Measurements from ENCODE around the gene KRTAP10-9. TPM values are rescaled to one million over a fixed set of nuclear protein-coding genes. Genes with fewer than 3 reads are reported as not detected.
"Not testable (repeated sequence)": the region's sequence is repeated elsewhere in the genome, so short reads cannot be mapped to it uniquely, and the experiment has no call there.

Gene KRTAP10-9
- polyA plus RNA-seq, 1 of the 3 experiments (the other 2 are of a cell fraction) = not detected

DNA sequence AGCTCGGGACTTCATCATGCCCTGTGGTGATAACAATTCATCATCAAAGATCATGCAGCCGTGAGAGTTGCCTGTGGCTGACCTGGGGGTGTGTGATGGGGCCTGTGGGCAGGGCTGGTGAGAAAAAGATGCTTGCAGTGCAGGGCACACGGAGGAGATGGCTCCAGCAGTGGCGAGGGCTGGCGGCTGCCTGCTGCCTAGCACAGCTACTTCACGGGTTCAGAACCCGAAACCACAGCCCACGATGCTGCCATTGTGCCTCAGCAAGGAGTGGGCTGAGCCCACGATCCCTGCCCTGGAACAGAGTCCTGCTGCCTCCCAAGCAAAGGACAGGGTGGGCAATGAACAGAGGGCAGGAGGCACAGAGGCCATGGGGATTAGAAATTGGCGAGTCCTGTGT is 631 bp upstream of the KRTAP10-9 start:
- CTCF ChIA-PET = interaction anchor here (4.4 kb wide), 1 partner anchor 167 kb away, joined by 15 read pairs; no protein-coding TSS in a partner anchor
- no peaks in the 10 kb centered on the region for H3K9me2 ChIP-seq
- peaks cover 0 to 3% of the 10 kb centered on the region in 2 experiments for H3K36me3 ChIP-seq (replicated peaks in 1 of 2; ENCODE audit: control insufficient read depth in 1 of 2, insufficient read depth in 2 of 2, low read length in 1 of 2)
- no peak overlapping the region for H3K9ac ChIP-seq
- TF ChIP-seq YY1 (IDR thresholded peaks at IDR 0.05; ENCODE audit: low read depth) (no peak), MAX (IDR thresholded peaks at IDR 0.05; ENCODE audit: low read depth) (no peak)
- H4K20me1 ChIP-seq (ENCODE audit: insufficient read depth) = no peaks in the 10 kb centered on the region
- WGBS (ENCODE audit: low lambda C conversion rate) = 14% methylated on average over 4 of the region's 10 CpGs
- H2AFZ ChIP-seq (ENCODE audit: low read depth) = no peak overlapping the region
- no peaks in the 10 kb centered on the region for H3F3A ChIP-seq (replicated peaks; ENCODE audit: insufficient read depth)
- H3K9me3 ChIP-seq = peaks cover 10% of the 10 kb centered on the region; the same call in 1 of the 2 replicates
- no peaks in the 10 kb centered on the region; a peak in 1 of 4 replicates for H3K4me1 ChIP-seq (ENCODE audit: control insufficient read depth in 1 of 2, insufficient read depth in 2 of 2, low read depth in 1 of 2, low read length in 1 of 2)
- H3K4me3 ChIP-seq (ENCODE audit: low read depth in 2 of 2, low read length in 1 of 2) = no peak overlapping the region
- H3K27ac ChIP-seq (ENCODE audit: low read depth in 2 of 2, low read length in 1 of 2) = no peak overlapping the region
- H3K27me3 ChIP-seq (ENCODE audit: insufficient read depth) = peaks cover 11% of the 10 kb centered on the region; the same call in 1 of the 2 replicates
- no peak overlapping the region for H3K4me2 ChIP-seq
- no peaks in the 10 kb centered on the region for H3K79me2 ChIP-seq (ENCODE audit: insufficient read depth)
- no peak for DNase-seq
- POLR2A ChIA-PET = no interaction called here

DNA sequence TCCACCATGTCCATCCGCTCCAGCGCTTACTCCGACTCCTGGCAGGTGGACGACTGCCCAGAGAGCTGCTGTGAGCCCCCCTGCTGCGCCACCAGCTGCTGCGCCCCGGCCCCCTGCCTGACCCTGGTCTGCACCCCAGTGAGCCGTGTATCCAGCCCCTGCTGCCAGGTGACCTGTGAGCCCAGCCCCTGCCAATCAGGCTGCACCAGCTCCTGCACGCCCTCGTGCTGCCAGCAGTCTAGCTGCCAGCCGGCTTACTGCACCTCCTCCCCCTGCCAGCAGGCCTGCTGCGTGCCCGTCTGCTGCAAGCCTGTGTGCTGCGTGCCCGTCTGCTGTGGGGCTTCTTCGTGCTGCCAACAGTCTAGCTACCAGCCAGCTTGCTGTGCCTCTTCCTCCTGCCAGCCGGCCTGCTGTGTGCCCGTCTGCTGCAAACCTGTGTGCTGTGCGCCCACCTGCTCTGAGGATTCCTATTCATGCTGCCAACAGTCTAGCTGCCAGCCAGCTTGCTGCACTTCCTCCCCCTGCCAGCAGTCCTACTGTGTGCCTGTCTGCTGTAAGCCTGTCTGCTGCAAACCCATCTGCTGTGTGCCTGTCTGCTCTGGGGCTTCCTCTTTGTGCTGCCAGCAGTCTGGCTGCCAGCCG is 409 bp downstream of the KRTAP10-9 start:
- DNase-seq; H3K4me2 ChIP-seq; H3K9me3 ChIP-seq; H3K79me2 ChIP-seq (ENCODE audit: insufficient read depth); H2AFZ ChIP-seq (ENCODE audit: low read depth); H3K27ac ChIP-seq (ENCODE audit: low read depth in 2 of 2, low read length in 1 of 2); H3F3A ChIP-seq (replicated peaks; ENCODE audit: insufficient read depth); H3K9me2 ChIP-seq; POLR2A ChIA-PET; H3K4me1 ChIP-seq (ENCODE audit: control insufficient read depth in 1 of 2, insufficient read depth in 2 of 2, low read depth in 1 of 2, low read length in 1 of 2); H3K36me3 ChIP-seq (replicated peaks in 1 of 2; ENCODE audit: control insufficient read depth in 1 of 2, insufficient read depth in 2 of 2, low read length in 1 of 2); H3K4me3 ChIP-seq (ENCODE audit: low read depth in 2 of 2, low read length in 1 of 2); H4K20me1 ChIP-seq (ENCODE audit: insufficient read depth); H3K9ac ChIP-seq: not testable (repeated sequence)
- WGBS (ENCODE audit: low lambda C conversion rate) = 10% methylated on average over 6 of the region's 20 CpGs
- CTCF ChIA-PET = interaction anchor here (4.4 kb wide), 1 partner anchor 166 kb away, joined by 15 read pairs; no protein-coding TSS in a partner anchor
- H3K27me3 ChIP-seq (ENCODE audit: insufficient read depth) = peaks cover 11% of the 10 kb centered on the region; the same call in 1 of the 2 replicates

GRCh38 chr21:44627831-44628233 is 939 bp downstream of the KRTAP10-9 start:
- H3K4me2 ChIP-seq; DNase-seq; H3K9ac ChIP-seq; H2AFZ ChIP-seq (ENCODE audit: low read depth); H3K36me3 ChIP-seq (replicated peaks in 1 of 2; ENCODE audit: control insufficient read depth in 1 of 2, insufficient read depth in 2 of 2, low read length in 1 of 2); H3F3A ChIP-seq (replicated peaks; ENCODE audit: insufficient read depth); H3K4me3 ChIP-seq (ENCODE audit: low read depth in 2 of 2, low read length in 1 of 2); H4K20me1 ChIP-seq (ENCODE audit: insufficient read depth); H3K4me1 ChIP-seq (ENCODE audit: control insufficient read depth in 1 of 2, insufficient read depth in 2 of 2, low read depth in 1 of 2, low read length in 1 of 2); H3K79me2 ChIP-seq (ENCODE audit: insufficient read depth); POLR2A ChIA-PET; H3K9me2 ChIP-seq; H3K27ac ChIP-seq (ENCODE audit: low read depth in 2 of 2, low read length in 1 of 2): not testable (repeated sequence)
- CTCF ChIA-PET = interaction anchor here (4.4 kb wide), 1 partner anchor 166 kb away, joined by 15 read pairs; no protein-coding TSS in a partner anchor
- H3K9me3 ChIP-seq = peaks cover 15% of the 10 kb centered on the region; the same call in 1 of the 2 replicates
- 4% methylated on average over 7 of the region's 15 CpGs for WGBS (ENCODE audit: low lambda C conversion rate)
- peaks cover 11% of the 10 kb centered on the region; the same call in 1 of the 2 replicates for H3K27me3 ChIP-seq (ENCODE audit: insufficient read depth)

DNA sequence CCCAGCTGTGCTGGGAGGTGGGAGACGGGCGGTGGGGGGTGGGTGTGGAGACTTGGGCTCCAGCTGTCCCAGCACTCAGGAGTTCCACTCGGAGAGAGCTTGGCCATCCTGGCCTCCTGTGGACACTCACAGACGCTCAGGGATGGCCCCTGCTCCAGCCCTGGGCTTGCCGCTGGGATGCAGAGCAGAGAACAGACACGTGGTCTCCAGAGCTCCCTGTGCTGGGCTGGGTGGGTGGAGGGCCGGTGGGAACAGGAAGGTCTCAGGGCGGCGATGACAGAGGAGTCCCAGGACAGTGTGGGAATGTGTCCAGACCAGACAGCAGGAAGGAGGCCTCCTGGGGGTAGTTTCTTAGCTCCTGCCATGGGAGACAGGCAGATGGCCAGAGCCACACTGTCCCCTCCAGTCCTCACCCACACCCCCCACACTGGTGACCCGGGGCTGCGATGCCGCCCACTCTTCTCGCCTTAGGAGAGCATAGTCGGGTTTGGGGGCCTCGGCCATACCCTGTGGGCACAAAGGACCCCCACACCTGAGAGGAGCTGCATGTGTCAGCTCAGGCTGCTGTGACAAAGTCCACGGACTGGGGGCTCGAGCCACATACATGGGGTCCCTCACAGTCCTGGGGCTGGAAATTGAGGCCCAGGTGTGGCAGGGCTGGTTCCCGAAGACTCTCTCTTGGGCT is 2.0 kb downstream of the KRTAP10-9 start:
- Histone ChIP-seq H2AFZ (ENCODE audit: low read depth) (no peak overlapping the region), H3K27ac (ENCODE audit: low read depth in 2 of 2, low read length in 1 of 2) (no peak overlapping the region), H3K79me2 (ENCODE audit: insufficient read depth) (no peaks in the 10 kb centered on the region), H3K4me2 (no peak overlapping the region), H4K20me1 (ENCODE audit: insufficient read depth) (no peaks in the 10 kb centered on the region), H3K9ac (no peak overlapping the region), H3K9me2 (no peaks in the 10 kb centered on the region), H3K27me3 (ENCODE audit: insufficient read depth) (peaks cover 11% of the 10 kb centered on the region; the same call in 1 of the 2 replicates), H3K36me3 (replicated peaks in 1 of 2; ENCODE audit: control insufficient read depth in 1 of 2, insufficient read depth in 2 of 2, low read length in 1 of 2) (no peaks in the 10 kb centered on the region), H3K4me1 (ENCODE audit: control insufficient read depth in 1 of 2, insufficient read depth in 2 of 2, low read depth in 1 of 2, low read length in 1 of 2) (no peaks in the 10 kb centered on the region; a peak in 1 of 4 replicates), H3K4me3 (ENCODE audit: low read depth in 2 of 2, low read length in 1 of 2) (no peak overlapping the region), H3F3A (replicated peaks; ENCODE audit: insufficient read depth) (no peaks in the 10 kb centered on the region), H3K9me3 (peaks cover 11% of the 10 kb centered on the region; the same call in 1 of the 2 replicates)
- no peak for DNase-seq
- TF ChIP-seq, protein P1, sequence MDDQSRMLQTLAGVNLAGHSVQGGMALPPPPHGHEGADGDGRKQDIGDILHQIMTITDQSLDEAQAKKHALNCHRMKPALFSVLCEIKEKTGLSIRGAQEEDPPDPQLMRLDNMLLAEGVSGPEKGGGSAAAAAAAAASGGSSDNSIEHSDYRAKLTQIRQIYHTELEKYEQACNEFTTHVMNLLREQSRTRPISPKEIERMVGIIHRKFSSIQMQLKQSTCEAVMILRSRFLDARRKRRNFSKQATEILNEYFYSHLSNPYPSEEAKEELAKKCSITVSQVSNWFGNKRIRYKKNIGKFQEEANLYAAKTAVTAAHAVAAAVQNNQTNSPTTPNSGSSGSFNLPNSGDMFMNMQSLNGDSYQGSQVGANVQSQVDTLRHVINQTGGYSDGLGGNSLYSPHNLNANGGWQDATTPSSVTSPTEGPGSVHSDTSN (IDR thresholded peaks at IDR 0.05) = no peak
- no peak for TF ChIP-seq YY1 (IDR thresholded peaks at IDR 0.05; ENCODE audit: low read depth)
- TF ChIP-seq RXRA (IDR thresholded peaks at IDR 0.05; ENCODE audit: borderline replicate concordance, low read depth) = no peak
- TF ChIP-seq MAX (IDR thresholded peaks at IDR 0.05; ENCODE audit: low read depth) = no peak
- no peak for TF ChIP-seq TAF1 (IDR thresholded peaks at IDR 0.05; ENCODE audit: borderline replicate concordance, low read depth, low read length)
- WGBS (ENCODE audit: low lambda C conversion rate) = 13% methylated on average over 9 of the region's 18 CpGs
- ChIA-PET POLR2A (no interaction called here), CTCF (interaction anchor here (4.4 kb wide), 1 partner anchor 165 kb away, joined by 15 read pairs; no protein-coding TSS in a partner anchor)
